ENCODE measurements around the gene KISS1R.
"Not testable (repeated sequence)": the region's sequence is repeated elsewhere in the genome, so short reads cannot be mapped to it uniquely, and the experiment has no call there.

The KISS1R gene

GRCh38 chr19:876780-877314 lies 40.3 kb upstream of the KISS1R start:
- no peak for TF ChIP-seq CTCF (IDR thresholded peaks at IDR 0.05; ENCODE audit: insufficient read depth, low read depth, low read length, missing control alignments)
- no peak for DNase-seq (ENCODE audit: low read depth)
- no peak overlapping the region for H3K4me3 ChIP-seq (ENCODE audit: low read length)

GRCh38 chr19:877992-878660 lies 39.0 kb upstream of the KISS1R start:
- DNase-seq (ENCODE audit: low read depth), result not testable (repeated sequence)

GRCh38 chr19:878751-879561 lies 38.2 kb upstream of the KISS1R start:
- H3K4me3 ChIP-seq (ENCODE audit: low read length); DNase-seq (ENCODE audit: low read depth): not testable (repeated sequence)

More at GRCh38 chr19:877992-878660, 39.0 kb upstream of the KISS1R start:
- not testable (repeated sequence) for H3K4me3 ChIP-seq (ENCODE audit: low read length)

DNA sequence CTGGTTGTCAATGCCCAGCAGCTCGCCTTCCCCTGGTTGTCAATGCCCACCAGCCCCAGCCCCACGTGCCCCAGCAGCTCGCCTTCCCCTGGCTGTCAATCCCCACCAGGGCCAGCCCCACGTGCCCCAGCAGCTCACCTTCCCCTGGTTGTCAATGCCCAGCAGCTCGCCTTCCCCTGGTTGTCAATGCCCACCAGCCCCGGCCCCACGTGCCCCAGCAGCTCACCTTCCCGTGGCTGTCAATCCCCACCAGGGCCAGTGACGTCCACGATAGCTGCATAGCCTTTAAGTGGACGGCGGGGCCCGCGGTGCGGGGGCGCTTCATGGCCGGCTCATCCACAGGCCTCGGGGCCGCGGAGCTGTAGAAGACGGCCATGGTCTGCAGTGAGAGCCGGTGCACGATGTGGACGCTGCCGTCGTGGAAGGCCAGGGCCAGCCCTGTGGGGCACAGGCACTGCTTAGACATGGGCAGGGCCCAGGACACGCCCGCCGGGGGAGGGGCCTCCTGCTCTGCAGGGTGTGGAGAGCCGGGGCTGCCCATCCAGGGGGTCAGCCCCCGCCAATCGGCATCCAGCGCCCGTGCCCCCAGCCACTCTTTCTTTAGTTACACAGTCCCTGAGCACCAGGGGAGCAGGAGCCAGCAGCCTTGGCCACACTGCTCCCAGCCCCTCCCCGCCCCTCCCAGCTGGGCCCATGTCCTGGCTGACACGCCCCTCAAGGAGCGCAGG lies 37.3 kb upstream of the KISS1R start:
- no peak for DNase-seq (ENCODE audit: low read depth)
- no peak overlapping the region for H3K4me3 ChIP-seq (ENCODE audit: low read length)
- no peak for TF ChIP-seq CTCF (IDR thresholded peaks at IDR 0.05; ENCODE audit: insufficient read depth, low read depth, low read length, missing control alignments)

- H3K4me3 ChIP-seq (ENCODE audit: low read length), result no peak overlapping the region
- DNase-seq (ENCODE audit: low read depth), result no peak
- TF ChIP-seq CTCF (IDR thresholded peaks at IDR 0.05; ENCODE audit: insufficient read depth, low read depth, low read length, missing control alignments), result no peak
These were observed 35.6 kb upstream of the KISS1R start for GRCh38 chr19:881385-882071.

GRCh38 chr19:882871-883497 lies 34.1 kb upstream of the KISS1R start:
- H3K4me3 ChIP-seq (ENCODE audit: low read length), result no peak overlapping the region
- DNase-seq (ENCODE audit: low read depth), result no peak
- no peak for TF ChIP-seq CTCF (IDR thresholded peaks at IDR 0.05; ENCODE audit: insufficient read depth, low read depth, low read length, missing control alignments)

GRCh38 chr19:883661-884211 lies 33.4 kb upstream of the KISS1R start:
- TF ChIP-seq CTCF (IDR thresholded peaks at IDR 0.05; ENCODE audit: insufficient read depth, low read depth, low read length, missing control alignments), result peak; percentile 59
- peak; percentile 89 for DNase-seq (ENCODE audit: low read depth)
- no peak overlapping the region for H3K4me3 ChIP-seq (ENCODE audit: low read length)

All from epithelial cell of esophagus (primary cell).